OCI-LY3 (cell line): ENCODE data around the gene TNFRSF21.

ENCODE experiments used
- H2AFZ ChIP-seq: fragments of 200-600, 300-600 bp; shearing (Covaris generic); 2 replicates; pipeline ENCODE4 v1.6.0; 2014; ENCODE audit warnings: antibody characterized with exemption, low read depth, low read length
- H3K27ac ChIP-seq: fragments of 200-600, 300-600 bp; sonication (generic); 2 replicates; pipeline ENCODE4 v1.5.1; 2014; ENCODE audit warnings: mild to moderate bottlenecking, low read length, moderate library complexity, mixed read lengths
- H3K27me3 ChIP-seq: fragments of 200-600, 300-600 bp; sonication (generic); 2 replicates; pipeline ENCODE4 v1.6.1; 2014; ENCODE audit warnings: low read depth, low read length, mixed read lengths
- H3K36me3 ChIP-seq: fragments of 200-600, 300-600 bp; sonication (generic); replicated peaks from 2 replicates; pipeline ENCODE3; 2014; ENCODE audit warnings: low read depth, low read length, mixed read lengths
- H3K4me1 ChIP-seq: fragments of 300-600, 200-600 bp; sonication (generic); 2 replicates; pipeline ENCODE4 v1.6.1; 2014; ENCODE audit warnings: low read length, mixed read lengths
- H3K4me2 ChIP-seq: fragments of 200-600, 300-600 bp; sonication (generic); 2 replicates; pipeline ENCODE4 v1.6.1; 2014; ENCODE audit warnings: low read length, mixed read lengths
- H3K4me3 ChIP-seq: fragments of 300-600, 200-600 bp; sonication (generic); 2 replicates; pipeline ENCODE4 v1.5.1; 2014; ENCODE audit warnings: antibody characterized with exemption, mild to moderate bottlenecking, low read length, moderate library complexity
- H3K79me2 ChIP-seq: fragments of 300-600, 200-600 bp; shearing (Covaris generic); 2 replicates; pipeline ENCODE4 v1.6.1; 2014; ENCODE audit warnings: mild to moderate bottlenecking, low read length, mixed read lengths
- H3K9ac ChIP-seq: fragments of 300-600, 200-600 bp; shearing (Covaris generic); 2 replicates; pipeline ENCODE4 v1.6.0; 2014; ENCODE audit warnings: mild to moderate bottlenecking, low read length, moderate library complexity
- H3K9me3 ChIP-seq: fragments of 200-600, 300-600 bp; shearing (Covaris generic); 2 replicates; pipeline ENCODE4 v1.6.1; 2014; ENCODE audit warnings: low read length, mixed read lengths; ENCODE audit not compliant: insufficient read depth
- H4K20me1 ChIP-seq: fragments of 200-600, 300-600 bp; sonication (generic); 2 replicates; pipeline ENCODE4 v1.6.1; 2016; ENCODE audit warnings: low read length, mixed read lengths; ENCODE audit not compliant: insufficient read depth
- CTCF ChIP-seq: fragments of 200-600, 300-600 bp; sonication (generic); IDR thresholded peaks from 2 replicates; pipeline ENCODE4 v1.5.1; 2014; ENCODE audit warnings: antibody characterized with exemption, low read length, low read depth
- EZH2phosphoT487 ChIP-seq: fragments of 200-600 bp; shearing (Covaris generic); IDR thresholded peaks from 2 replicates; pipeline ENCODE4 v1.6.1; 2018; ENCODE audit warnings: antibody characterized with exemption, mixed run types, low read depth

The TNFRSF21 gene

GRCh38 chr6:47253136-47253535, 56.6 kb downstream of the TNFRSF21 start:
- Histone ChIP-seq H3K4me3 (no peak overlapping the region), H3K4me1 (peaks cover 4% of the 10 kb centered on the region), H3K27me3 (no peaks in the 10 kb centered on the region), H2AFZ (no peak overlapping the region), H4K20me1 (no peaks in the 10 kb centered on the region), H3K36me3 (peaks cover 5% of the 10 kb centered on the region), H3K9ac (no peak overlapping the region), H3K4me2 (no peak overlapping the region), H3K9me3 (no peaks in the 10 kb centered on the region), H3K27ac (no peak overlapping the region), H3K79me2 (no peaks in the 10 kb centered on the region)
- TF ChIP-seq EZH2phosphoT487 (no peak), CTCF (no peak)

GRCh38 chr6:47252633-47253032, 57.1 kb downstream of the TNFRSF21 start:
- Histone ChIP-seq H3K27me3 (no peaks in the 10 kb centered on the region), H3K4me1 (peaks cover 9% of the 10 kb centered on the region), H3K27ac (no peak overlapping the region), H3K4me2 (no peak overlapping the region), H3K79me2 (no peaks in the 10 kb centered on the region), H3K4me3 (no peak overlapping the region), H2AFZ (no peak overlapping the region), H3K36me3 (peaks cover 5% of the 10 kb centered on the region), H4K20me1 (no peaks in the 10 kb centered on the region), H3K9me3 (no peaks in the 10 kb centered on the region), H3K9ac (no peak overlapping the region)
- TF ChIP-seq CTCF, result no peak
- no peak for TF ChIP-seq EZH2phosphoT487

GRCh38 chr6:47251396-47251795, 58.3 kb downstream of the TNFRSF21 start:
- H3K79me2 ChIP-seq, result no peaks in the 10 kb centered on the region
- H3K9ac ChIP-seq, result no peak overlapping the region
- no peaks in the 10 kb centered on the region for H3K9me3 ChIP-seq
- H2AFZ ChIP-seq, result no peak overlapping the region
- H3K4me3 ChIP-seq, result no peak overlapping the region
- H3K27ac ChIP-seq, result no peak overlapping the region
- H4K20me1 ChIP-seq, result no peaks in the 10 kb centered on the region
- H3K36me3 ChIP-seq, result peaks cover 5% of the 10 kb centered on the region
- no peak overlapping the region for H3K4me2 ChIP-seq
- H3K27me3 ChIP-seq, result no peaks in the 10 kb centered on the region
- TF ChIP-seq EZH2phosphoT487 (no peak), CTCF (no peak)
- H3K4me1 ChIP-seq, result peaks cover 22% of the 10 kb centered on the region

GRCh38 chr6:47250302-47250701, 59.4 kb downstream of the TNFRSF21 start:
- Histone ChIP-seq H3K27me3 (no peaks in the 10 kb centered on the region), H3K4me3 (no peak overlapping the region), H3K9me3 (no peaks in the 10 kb centered on the region), H3K36me3 (peaks cover 5% of the 10 kb centered on the region), H3K4me1 (peaks cover 32% of the 10 kb centered on the region), H3K4me2 (no peak overlapping the region), H3K9ac (no peak overlapping the region), H4K20me1 (no peaks in the 10 kb centered on the region), H3K27ac (no peak overlapping the region), H3K79me2 (no peaks in the 10 kb centered on the region), H2AFZ (no peak overlapping the region)
- TF ChIP-seq CTCF (no peak), EZH2phosphoT487 (no peak)
